ENCODE results near the gene ALPG. TPM values are rescaled to one million over a fixed set of nuclear protein-coding genes. Genes with fewer than 3 reads are reported as not detected.
A peak's percentile ranks its signal among the peaks of the same experiment; 100 is the strongest.
"Not testable (repeated sequence)": the region's sequence is repeated elsewhere in the genome, so short reads cannot be mapped to it uniquely, and the experiment has no call there.

The ALPG gene
- total and polyA plus RNA-seq, 10 of the 15 experiments (the other 5 are each of a cell fraction or from before 2014, with no cell fraction given) = not detected

DNA sequence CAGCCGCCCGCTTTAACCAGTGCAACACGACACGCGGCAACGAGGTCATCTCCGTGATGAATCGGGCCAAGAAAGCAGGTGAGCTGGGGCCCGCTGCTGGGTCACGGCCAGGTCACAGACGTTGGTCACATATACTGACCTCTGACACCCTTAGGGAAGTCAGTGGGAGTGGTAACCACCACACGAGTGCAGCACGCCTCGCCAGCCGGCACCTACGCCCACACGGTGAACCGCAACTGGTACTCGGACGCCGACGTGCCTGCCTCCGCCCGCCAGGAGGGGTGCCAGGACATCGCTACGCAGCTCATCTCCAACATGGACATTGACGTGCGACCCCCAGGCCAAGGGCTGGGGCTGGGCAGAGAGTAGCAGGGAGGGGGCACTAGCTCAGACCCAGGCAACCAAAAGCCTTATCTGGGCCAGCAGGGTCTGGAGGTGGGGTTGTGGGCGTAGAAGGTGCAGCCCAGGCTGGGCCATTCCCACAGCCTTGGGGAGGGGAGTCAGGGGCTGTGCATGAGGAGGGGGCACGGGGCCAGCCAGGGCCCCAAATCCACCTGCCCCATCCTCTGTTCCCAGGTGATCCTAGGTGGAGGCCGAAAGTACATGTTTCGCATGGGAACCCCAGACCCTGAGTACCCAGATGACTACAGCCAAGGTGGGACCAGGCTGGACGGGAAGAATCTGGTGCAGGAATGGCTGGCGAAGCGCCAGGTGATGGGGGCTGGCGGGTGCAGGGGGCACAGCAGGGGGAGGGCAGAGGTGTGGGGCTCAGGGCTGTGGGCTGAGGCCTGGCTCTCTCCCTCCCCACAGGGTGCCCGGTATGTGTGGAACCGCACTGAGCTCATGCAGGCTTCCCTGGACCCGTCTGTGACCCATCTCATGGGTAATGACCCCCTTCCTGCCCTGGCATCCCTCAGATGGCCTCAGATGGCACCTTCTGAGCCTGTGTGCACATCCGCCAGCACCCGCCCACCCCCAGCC, 26.7 kb upstream of the ALPG start:
- ATAC-seq; BruUV-seq (replicated peaks); H3K27ac ChIP-seq (ENCODE audit: control insufficient read depth, insufficient read depth); H3K4me2 ChIP-seq (ENCODE audit: control insufficient read depth, insufficient read depth); H3K9me3 ChIP-seq (replicated peaks; ENCODE audit: control insufficient read depth, insufficient read depth, low read length); SMC1A ChIA-PET (ENCODE audit: uncharacterized antibody, unreplicated experiment); H3K79me2 ChIP-seq (ENCODE audit: control insufficient read depth, insufficient read depth, low read length); CTCF ChIA-PET; H3K36me3 ChIP-seq (ENCODE audit: control insufficient read depth in 2 of 2, insufficient read depth in 2 of 2, low read length in 1 of 2); POLR2A ChIA-PET; H3K27me3 ChIP-seq (replicated peaks in 1 of 2; ENCODE audit: control insufficient read depth in 2 of 2, insufficient read depth in 2 of 2, low read length in 1 of 2); H3K4me3 ChIP-seq; H3K4me1 ChIP-seq (ENCODE audit: control insufficient read depth, insufficient read depth, low read length); H3K9ac ChIP-seq (ENCODE audit: control insufficient read depth, insufficient read depth, low read length); H2AFZ ChIP-seq (ENCODE audit: control insufficient read depth, low read depth, low read length); H4K20me1 ChIP-seq (ENCODE audit: control insufficient read depth, insufficient read depth); intact Hi-C loops (cut with micrococcal nuclease; ENCODE audit: unreplicated experiment); RAD21 ChIA-PET (ENCODE audit: unreplicated experiment); FAIRE-seq; DNase-seq (ENCODE audit: low read depth, low spot score): not testable (repeated sequence)
- 53% methylated on average over 31 of the region's 41 CpGs for WGBS (ENCODE audit: insufficient coverage, insufficient replicate concordance, low lambda C conversion rate, missing lambda C conversion rate)
- in situ Hi-C loops (cut with MboI) = loop anchor here (5.0 kb wide), 1 partner anchor 52 kb away; no protein-coding TSS in a partner anchor

DNA sequence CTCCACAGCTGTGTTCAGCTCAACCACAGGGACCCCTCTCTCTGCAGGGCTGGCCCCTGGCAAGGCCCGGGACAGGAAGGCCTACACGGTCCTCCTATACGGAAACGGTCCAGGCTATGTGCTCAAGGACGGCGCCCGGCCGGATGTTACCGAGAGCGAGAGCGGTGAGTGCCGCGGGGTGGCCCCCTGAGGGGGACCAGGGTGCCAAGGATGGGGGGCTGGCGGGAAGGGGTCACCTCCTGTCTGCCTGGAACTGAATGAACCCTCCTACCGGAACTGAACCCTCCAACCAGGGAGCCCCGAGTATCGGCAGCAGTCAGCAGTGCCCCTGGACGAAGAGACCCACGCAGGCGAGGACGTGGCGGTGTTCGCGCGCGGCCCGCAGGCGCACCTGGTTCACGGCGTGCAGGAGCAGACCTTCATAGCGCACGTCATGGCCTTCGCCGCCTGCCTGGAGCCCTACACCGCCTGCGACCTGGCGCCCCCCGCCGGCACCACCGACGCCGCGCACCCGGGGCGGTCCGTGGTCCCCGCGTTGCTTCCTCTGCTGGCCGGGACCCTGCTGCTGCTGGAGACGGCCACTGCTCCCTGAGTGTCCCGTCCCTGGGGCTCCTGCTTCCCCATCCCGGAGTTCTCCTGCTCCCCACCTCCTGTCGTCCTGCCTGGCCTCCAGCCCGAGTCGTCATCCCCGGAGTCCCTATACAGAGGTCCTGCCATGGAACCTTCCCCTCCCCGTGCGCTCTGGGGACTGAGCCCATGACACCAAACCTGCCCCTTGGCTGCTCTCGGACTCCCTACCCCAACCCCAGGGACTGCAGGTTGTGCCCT, 25.2 kb upstream of the ALPG start:
- H4K20me1 ChIP-seq (ENCODE audit: control insufficient read depth, insufficient read depth); H3K4me1 ChIP-seq (ENCODE audit: control insufficient read depth, insufficient read depth, low read length); CTCF ChIA-PET; FAIRE-seq; H2AFZ ChIP-seq (ENCODE audit: control insufficient read depth, low read depth, low read length); DNase-seq (ENCODE audit: low read depth, low spot score); H3K4me3 ChIP-seq; H3K4me2 ChIP-seq (ENCODE audit: control insufficient read depth, insufficient read depth); H3K9ac ChIP-seq (ENCODE audit: control insufficient read depth, insufficient read depth, low read length); H3K79me2 ChIP-seq (ENCODE audit: control insufficient read depth, insufficient read depth, low read length); H3K27me3 ChIP-seq (replicated peaks in 1 of 2; ENCODE audit: control insufficient read depth in 2 of 2, insufficient read depth in 2 of 2, low read length in 1 of 2); H3K36me3 ChIP-seq (ENCODE audit: control insufficient read depth in 2 of 2, insufficient read depth in 2 of 2, low read length in 1 of 2); BruUV-seq (replicated peaks); H3K9me3 ChIP-seq (replicated peaks; ENCODE audit: control insufficient read depth, insufficient read depth, low read length); RAD21 ChIA-PET (ENCODE audit: unreplicated experiment); POLR2A ChIA-PET; SMC1A ChIA-PET (ENCODE audit: uncharacterized antibody, unreplicated experiment); intact Hi-C loops (cut with micrococcal nuclease; ENCODE audit: unreplicated experiment); H3K27ac ChIP-seq (ENCODE audit: control insufficient read depth, insufficient read depth): not testable (repeated sequence)
- in situ Hi-C loops (cut with MboI) = loop anchor here (5.0 kb wide), 1 partner anchor 51 kb away; no protein-coding TSS in a partner anchor
- WGBS (ENCODE audit: insufficient coverage, insufficient replicate concordance, low lambda C conversion rate, missing lambda C conversion rate) = 54% methylated on average over 30 of the region's 59 CpGs
- peak; percentile 31; the same call in 2 of the 3 replicates for ATAC-seq

Measured in GM12878 (cell line).